Fibroblast of lung (primary cell): ENCODE results near the gene FIZ1. TPM values are rescaled to one million over a fixed set of nuclear protein-coding genes. Genes with fewer than 3 reads are reported as not detected.

Source experiments
- DNase-seq, 2 donors: peaks; one replicate each; pipeline versions ENCODE4 v3.0.0 to v3.0.0-alpha.2; 2010; ENCODE audit warnings: low read depth in 2 of 2
- H2AFZ ChIP-seq: 2 replicates; pipeline ENCODE4 v1.5.1; 2012; ENCODE audit warnings: low read length, control low read depth, inconsistent platforms
- H3K27ac ChIP-seq: 2 replicates; pipeline ENCODE4 v1.5.1; 2011; ENCODE audit warnings: low read length, control low read depth; ENCODE audit not compliant: insufficient read depth
- H3K27me3 ChIP-seq: 2 replicates; pipeline ENCODE4 v1.5.1; 2011; ENCODE audit warnings: mild to moderate bottlenecking, low read length; ENCODE audit not compliant: control insufficient read depth, insufficient read depth
- H3K36me3 ChIP-seq: 2 replicates; pipeline ENCODE4 v1.5.1; 2011; ENCODE audit warnings: low read length; ENCODE audit not compliant: control insufficient read depth, insufficient read depth
- H3K4me1 ChIP-seq: 2 replicates; pipeline ENCODE4 v1.5.1; 2011; ENCODE audit warnings: low read length; ENCODE audit not compliant: control insufficient read depth, insufficient read depth; ENCODE audit errors: extremely low read depth
- H3K4me2 ChIP-seq: 2 replicates; pipeline ENCODE4 v1.5.1; 2011; ENCODE audit warnings: low read length, control low read depth; ENCODE audit not compliant: insufficient read depth; ENCODE audit errors: extremely low read depth
- H3K4me3 ChIP-seq, 4 experiments: fragments of 200-600 bp in 1 of 4; sonication (generic) in 1 of 4; replicated peaks in 1 of 4; 2 replicates each; pipeline ENCODE4 v1.5.1; 2011 to 2016; ENCODE audit warnings: low read length in 4 of 4, low read depth in 3 of 4, mild to moderate bottlenecking in 3 of 4, control low read depth in 2 of 4, inconsistent platforms in 1 of 4, mixed read lengths in 1 of 4; ENCODE audit not compliant: insufficient read depth in 1 of 4; ENCODE audit errors: control extremely low read depth in 1 of 4
- H3K79me2 ChIP-seq: 2 replicates; pipeline ENCODE4 v1.5.1; 2012; ENCODE audit warnings: mild to moderate bottlenecking, low read length, inconsistent platforms; ENCODE audit not compliant: control insufficient read depth, insufficient read depth
- H3K9ac ChIP-seq: 2 replicates; pipeline ENCODE4 v1.5.1; 2011; ENCODE audit warnings: mild to moderate bottlenecking, low read length, control low read depth; ENCODE audit not compliant: insufficient read depth
- H3K9me3 ChIP-seq: 2 replicates; pipeline ENCODE4 v1.5.1; 2012; ENCODE audit warnings: low read depth, low read length; ENCODE audit not compliant: control insufficient read depth, insufficient read depth
- H4K20me1 ChIP-seq: 2 replicates; pipeline ENCODE4 v1.5.1; 2011; ENCODE audit warnings: low read length; ENCODE audit not compliant: control insufficient read depth, insufficient read depth; ENCODE audit errors: extremely low read depth
- CTCF ChIP-seq, 2 donors: IDR thresholded peaks in 1 of 2; conservative IDR thresholded peaks in 1 of 2; 1 replicate in 1 of 2; 2 replicates in 1 of 2; pipeline ENCODE4 v1.5.1; 2011 to 2012; ENCODE audit warnings: low read length in 2 of 2, control low read depth in 1 of 2, inconsistent platforms in 1 of 2, low read depth in 1 of 2, mild to moderate bottlenecking in 1 of 2
- EZH2 ChIP-seq: IDR thresholded peaks from 2 replicates; pipeline ENCODE4 v1.5.1; 2012; ENCODE audit warnings: low read length, control low read depth, mild to moderate bottlenecking; ENCODE audit errors: missing control alignments
- polyA plus RNA-seq, 2 donors: library from polyadenylated mRNA; depleted of rRNA in 1 of 2; stranded (reverse) in 1 of 2; unstranded in 1 of 2; fragments of >200 nt; gene quantifications; 2 replicates each; pipeline ENCODE4 v1.2.1, GENCODE V29; 2011 to 2012; ENCODE audit warnings: missing spikeins in 1 of 2
- total RNA-seq: library from RNA; depleted of rRNA; stranded (reverse); fragments of >200 nt; gene quantifications from 2 replicates; pipeline ENCODE4 v1.2.1, GENCODE V29; 2014

FIZ1 gene
- total and polyA plus RNA-seq, 2 donors (not counting 1 experiment from before 2014, with no cell fraction given) = 1.8 to 2.3 TPM

GRCh38 chr19:55644842-55645511 lies 45.7 kb upstream of the FIZ1 start:
- Histone ChIP-seq H2AFZ (no peak overlapping the region), H3K79me2 (peaks cover 30% of the 10 kb centered on the region), H3K9ac (no peak overlapping the region), H3K9me3 (no peaks in the 10 kb centered on the region), H3K4me1 (peaks cover 16% of the 10 kb centered on the region), H3K36me3 (peaks cover 12% of the 10 kb centered on the region), H3K27ac (no peak overlapping the region), H3K4me3 (peak overlapping the region in 3 of 4 experiments; percentile 81 to 87 (median 84)), H3K4me2 (peak overlapping the region; percentile 55), H3K27me3 (no peaks in the 10 kb centered on the region), H4K20me1 (no peaks in the 10 kb centered on the region)
- no peak for DNase-seq
- TF ChIP-seq EZH2 = no peak

GRCh38 chr19:55644191-55644833 lies 45.0 kb upstream of the FIZ1 start:
- Histone ChIP-seq H2AFZ (no peak overlapping the region), H3K36me3 (peaks cover 12% of the 10 kb centered on the region), H3K4me3 (peak overlapping the region; percentile 81 to 87 (median 85)), H3K9me3 (no peaks in the 10 kb centered on the region), H3K4me2 (peak overlapping the region; percentile 55), H4K20me1 (no peaks in the 10 kb centered on the region), H3K4me1 (peaks cover 16% of the 10 kb centered on the region), H3K9ac (peak overlapping the region; percentile 74), H3K79me2 (peaks cover 30% of the 10 kb centered on the region), H3K27ac (peak overlapping the region; percentile 51), H3K27me3 (no peaks in the 10 kb centered on the region)
- TF ChIP-seq CTCF (conservative IDR thresholded peaks at IDR 0.05 in 1 of 2, IDR thresholded peaks at IDR 0.05 in 1 of 2; ENCODE audit: low read depth in 1 of 2, low read length in 2 of 2) (no peak), EZH2 (no peak)
- no peak for DNase-seq

- Histone ChIP-seq H4K20me1 (no peaks in the 10 kb centered on the region), H3K4me2 (peak overlapping the region; percentile 55), H2AFZ (no peak overlapping the region), H3K79me2 (peaks cover 34% of the 10 kb centered on the region), H3K4me1 (peaks cover 16% of the 10 kb centered on the region), H3K27ac (peak overlapping the region; percentile 51), H3K9me3 (no peaks in the 10 kb centered on the region), H3K9ac (peak overlapping the region; percentile 74), H3K4me3 (peak overlapping the region; percentile 81 to 87 (median 85)), H3K36me3 (peaks cover 12% of the 10 kb centered on the region), H3K27me3 (no peaks in the 10 kb centered on the region)
- TF ChIP-seq CTCF (conservative IDR thresholded peaks at IDR 0.05 in 1 of 2, IDR thresholded peaks at IDR 0.05 in 1 of 2; ENCODE audit: low read depth in 1 of 2, low read length in 2 of 2) (no peak), EZH2 (no peak)
- DNase-seq = no peak
These were observed 44.5 kb upstream of the FIZ1 start for GRCh38 chr19:55643887-55644176.
